SK-N-MC (cell line): Measurements from ENCODE around the gene RIT2.

ENCODE experiments used
- EZH2 ChIP-seq: fragments of 200-600 bp; sonication (generic); IDR thresholded peaks from one replicate; pipeline ENCODE4 v1.6.1; 2017; ENCODE audit warnings: antibody characterized with exemption
- FOXP2 ChIP-seq: optimal IDR thresholded peaks from 2 replicates; pipeline ENCODE3; 2011; ENCODE audit warnings: mild to moderate bottlenecking, moderate library complexity; ENCODE audit not compliant: insufficient read depth; ENCODE audit errors: extremely low read length, control extremely low read depth
- POLR2AphosphoS5 ChIP-seq: IDR thresholded peaks from 2 replicates; pipeline ENCODE4 v1.6.1; 2012; ENCODE audit warnings: mild to moderate bottlenecking, low read depth, low read length, borderline replicate concordance

DNA sequence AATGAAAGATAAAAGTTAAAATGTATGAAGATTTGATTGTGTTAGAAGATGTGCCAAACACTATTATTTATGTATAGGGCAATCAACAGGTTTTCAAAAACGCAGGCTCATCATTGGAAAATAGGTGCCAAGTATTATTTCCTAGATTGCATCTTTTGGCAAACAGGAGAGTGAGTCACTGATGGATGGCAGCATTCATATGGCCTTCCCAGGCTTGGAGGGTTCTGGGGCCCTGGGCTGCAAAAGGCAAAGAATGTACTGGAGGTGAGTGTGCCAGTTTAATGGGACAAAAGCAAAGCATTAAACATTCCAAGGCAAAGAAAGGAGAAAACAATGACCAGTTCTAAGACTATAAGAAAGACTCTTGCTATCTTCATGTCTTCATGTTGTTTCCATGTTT is 379.4 kb downstream of the RIT2 start:
- TF ChIP-seq EZH2 (no peak), POLR2AphosphoS5 (no peak), FOXP2 (no peak)
